ENCODE data around the gene HOXA6.

DNA sequence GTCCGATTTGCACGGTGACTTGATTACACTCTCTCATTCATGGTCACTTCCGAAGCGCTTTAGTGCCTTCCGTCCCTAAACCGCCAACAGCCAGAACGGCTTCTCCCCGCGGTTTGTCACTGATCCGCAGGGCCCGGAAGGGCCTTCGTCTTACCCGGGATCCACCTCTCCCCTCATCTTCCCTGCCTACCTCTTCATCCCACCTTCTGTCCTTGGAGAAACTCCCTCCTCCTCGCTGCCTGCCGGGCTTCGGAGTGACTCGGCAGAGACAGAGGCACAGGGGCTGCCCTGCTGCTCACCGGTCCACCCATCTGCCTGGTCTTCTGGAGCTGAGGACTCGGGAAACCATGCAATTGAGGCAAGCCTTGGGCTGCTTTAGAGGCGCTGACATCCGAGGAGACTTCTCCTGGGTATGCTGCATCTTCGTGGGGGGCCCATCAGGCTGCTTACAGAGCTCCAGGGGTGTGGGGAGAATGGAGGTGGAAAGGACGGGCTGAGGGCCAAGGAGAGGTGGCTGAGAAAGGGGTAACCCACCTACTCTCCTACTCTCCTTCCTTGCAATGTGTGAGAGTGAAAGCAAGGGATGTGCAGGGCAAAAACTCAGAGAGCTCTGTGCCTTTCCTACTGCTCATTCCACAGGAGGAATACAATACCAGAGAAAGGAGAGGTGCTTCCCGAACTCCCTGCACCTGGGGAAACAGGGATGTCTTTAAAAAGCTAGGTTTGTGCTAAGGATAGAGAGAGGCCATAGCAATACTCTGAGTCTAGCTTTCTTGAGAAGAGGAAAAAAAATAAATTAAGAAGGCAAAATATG is 38.5 kb upstream of the HOXA6 start:
- TF ChIP-seq CTCF (IDR thresholded peaks at IDR 0.05): no peak
- TF ChIP-seq EZH2 (IDR thresholded peaks at IDR 0.05; ENCODE audit: borderline replicate concordance, insufficient read depth, low read depth, low read length, poor library complexity, severe bottlenecking): no peak

All from B cell (primary cell).